ENCODE results near the gene PRPS1L1. TPM values are rescaled to one million over a fixed set of nuclear protein-coding genes. Genes with fewer than 3 reads are reported as not detected.

PRPS1L1 gene
- not detected in 2 replicates for total RNA-seq (2013; cell fraction: nucleolus; rRNA removed)
- total RNA-seq (2014; rRNA removed) (not detected in 2 replicates), total RNA-seq (2014; rRNA removed; fragmentation: Illumina TruSeq; extraction: Trizol) (not detected in 2 replicates), total RNA-seq (2021) (not detected in 2 replicates), polyA plus RNA-seq (2011; rRNA removed) (not detected in 2 replicates), polyA plus RNA-seq (2014; fragmentation: Illumina TruSeq; extraction: Trizol) (not detected in 2 replicates), polyA plus RNA-seq (2014; fragmentation: Nextera tagmentation; extraction: Ambion mirVana) (not detected), polyA plus RNA-seq (2014; rRNA removed) (not detected in 2 replicates), polyA plus RNA-seq (2016; fragmentation: Nextera tagmentation; extraction: Ambion mirVana) (not detected), polyA minus RNA-seq (2011; rRNA and poly(A)+ RNA removed) (not detected in 2 replicates), Bru-seq, nascent RNA (not detected), BruChase-seq, experiment 1, labeled RNA remaining after a 6-hour chase (not detected), BruChase-seq, experiment 2, labeled RNA remaining after a 2-hour chase (not detected)
- polyA plus RNA-seq (2011; ENCODE audit: low read depth) = not detected
- polyA plus RNA-seq (2011; cell fraction: cytosol; rRNA removed) = not detected in 2 replicates
- not detected in 2 replicates for polyA plus RNA-seq (2011; cell fraction: nucleus; rRNA removed)
- polyA plus RNA-seq (2012) = not detected in 2 replicates
- polyA minus RNA-seq (2011; cell fraction: cytosol; rRNA and poly(A)+ RNA removed) = not detected in 2 replicates
- polyA minus RNA-seq (2011; cell fraction: nucleus; rRNA and poly(A)+ RNA removed) = not detected in 2 replicates
- long read RNA-seq, experiment 1 = 0 reads
- long read RNA-seq, experiment 2 = 0 reads

- ChIA-PET SMC1A (ENCODE audit: uncharacterized antibody, unreplicated experiment) (no interaction called here), RAD21 (ENCODE audit: unreplicated experiment) (no interaction called here), POLR2A (no interaction called here), CTCF (no interaction called here)
- no peak for ATAC-seq
- Histone ChIP-seq H3K79me2 (ENCODE audit: control insufficient read depth, insufficient read depth, low read length) (no peaks in the 10 kb centered on the region), H4K20me1 (ENCODE audit: control insufficient read depth, insufficient read depth) (no peaks in the 10 kb centered on the region), H3K4me1 (ENCODE audit: control insufficient read depth, insufficient read depth, low read length) (no peaks in the 10 kb centered on the region), H3K9me3 (replicated peaks; ENCODE audit: control insufficient read depth, insufficient read depth, low read length) (no peaks in the 10 kb centered on the region), H3K27me3 (replicated peaks in 1 of 2; ENCODE audit: control insufficient read depth in 2 of 2, insufficient read depth in 2 of 2, low read length in 1 of 2) (no peaks in the 10 kb centered on the region), H3K4me2 (ENCODE audit: control insufficient read depth, insufficient read depth) (no peak within 1 kb of the TSS), H3K36me3 (ENCODE audit: control insufficient read depth in 2 of 2, insufficient read depth in 2 of 2, low read length in 1 of 2) (no peaks in the 10 kb centered on the region), H3K4me3 (no peak within 1 kb of the TSS), H3K9ac (ENCODE audit: control insufficient read depth, insufficient read depth, low read length) (no peak within 1 kb of the TSS), H2AFZ (ENCODE audit: control insufficient read depth, low read depth, low read length) (no peak within 1 kb of the TSS), H3K27ac (ENCODE audit: control insufficient read depth, insufficient read depth) (no peak within 1 kb of the TSS)
- intact Hi-C loops (cut with micrococcal nuclease; ENCODE audit: unreplicated experiment) (no loop called here), in situ Hi-C loops (cut with MboI) (no loop called here)
- WGBS (ENCODE audit: insufficient coverage, insufficient replicate concordance, low lambda C conversion rate, missing lambda C conversion rate) = 81% methylated on average over 17 of the region's 17 CpGs
- FAIRE-seq = no peak
- no peak for DNase-seq (ENCODE audit: low read depth, low spot score)
- no TSS peak for BruUV-seq (replicated peaks)
- TF ChIP-seq E2F8 (IDR thresholded peaks at IDR 0.05; ENCODE audit: low read depth, partially characterized antibody) (no peak), CUX1 (IDR thresholded peaks at IDR 0.05; ENCODE audit: insufficient replicate concordance, low read depth, low read length) (no peak), CTCF (IDR thresholded peaks at IDR 0.05 in 2 of 3, conservative IDR thresholded peaks at IDR 0.05 in 1 of 3; ENCODE audit: control insufficient read depth in 2 of 3, extremely low read depth in 1 of 3, insufficient read depth in 1 of 3, low read depth in 3 of 3, low read length in 3 of 3) (no peak), ZNF24 (IDR thresholded peaks at IDR 0.05) (no peak), KLF5 (IDR thresholded peaks at IDR 0.05; ENCODE audit: partially characterized antibody) (no peak), USF1 (IDR thresholded peaks at IDR 0.05; ENCODE audit: borderline replicate concordance, extremely low read length, insufficient read depth, low read depth, low read length) (no peak), STAT1 (conservative IDR thresholded peaks at IDR 0.05) (no peak), EZH2 (IDR thresholded peaks at IDR 0.05; ENCODE audit: borderline replicate concordance, control insufficient read depth, low read depth, low read length) (no peak), MEF2B (IDR thresholded peaks at IDR 0.05; ENCODE audit: partially characterized antibody, poor library complexity, severe bottlenecking) (no peak)
Observed at GRCh38 chr7:18027628-18028027, at the start of gene PRPS1L1. PRPS1L1 (minus strand) TSS chr7:18027846.
